ENCODE data around the gene IL9.

The IL9 gene

GRCh38 chr5:135891268-135891667, 4.4 kb downstream of the IL9 start:
- DNase-seq: no peak

GRCh38 chr5:135890867-135891266, 4.8 kb downstream of the IL9 start:
- no peak for DNase-seq

- DNase-seq: no peak
These were observed 5.3 kb downstream of the IL9 start for GRCh38 chr5:135890296-135890695.

GRCh38 chr5:135887881-135888614, 7.6 kb downstream of the IL9 start:
- DNase-seq: no peak

- peak; percentile 75 for DNase-seq
These were observed 8.2 kb downstream of the IL9 start for GRCh38 chr5:135887447-135887864.

GRCh38 chr5:135886136-135886535, 9.5 kb downstream of the IL9 start:
- DNase-seq: no peak

GRCh38 chr5:135885031-135885430, 10.6 kb downstream of the IL9 start:
- no peak for DNase-seq

- no peak for DNase-seq
These were observed 12.2 kb downstream of the IL9 start for GRCh38 chr5:135883441-135883840.

- DNase-seq: no peak
These were observed 12.6 kb downstream of the IL9 start for GRCh38 chr5:135883026-135883425.

GRCh38 chr5:135881819-135882218, 13.8 kb downstream of the IL9 start:
- DNase-seq: no peak

- DNase-seq: no peak
These were observed 14.4 kb downstream of the IL9 start for GRCh38 chr5:135881244-135881643.

- no peak for DNase-seq
These were observed 14.8 kb downstream of the IL9 start for GRCh38 chr5:135880801-135881200.

GRCh38 chr5:135880278-135880677, 15.4 kb downstream of the IL9 start:
- DNase-seq: no peak

- no peak for DNase-seq
These were observed 16.1 kb downstream of the IL9 start for GRCh38 chr5:135879591-135879990.

- DNase-seq: no peak
These were observed 17.5 kb downstream of the IL9 start for GRCh38 chr5:135878156-135878620.

GRCh38 chr5:135877570-135878155, 18.0 kb downstream of the IL9 start:
- no peak for DNase-seq

GRCh38 chr5:135876146-135876545, 19.5 kb downstream of the IL9 start:
- no peak for DNase-seq

- DNase-seq: no peak
These were observed 20.1 kb downstream of the IL9 start for GRCh38 chr5:135875567-135875966.

GRCh38 chr5:135874461-135874860, 21.2 kb downstream of the IL9 start:
- DNase-seq: no peak

- DNase-seq: no peak
These were observed 21.8 kb downstream of the IL9 start for GRCh38 chr5:135873831-135874230.

GRCh38 chr5:135871268-135871915, 24.2 kb downstream of the IL9 start:
- DNase-seq: no peak

- no peak for DNase-seq
These were observed 25.7 kb downstream of the IL9 start for GRCh38 chr5:135869935-135870334.

- DNase-seq: no peak
These were observed 26.4 kb downstream of the IL9 start for GRCh38 chr5:135869276-135869675.

- DNase-seq: no peak
These were observed 27.0 kb downstream of the IL9 start for GRCh38 chr5:135868681-135869080.
